ENCODE data around the gene EIF2B5. TPM values are rescaled to one million over a fixed set of nuclear protein-coding genes. Genes with fewer than 3 reads are reported as not detected.

The EIF2B5 gene
- total RNA-seq, 2 experiments from 2014 or later = 41.1 to 56.7 TPM

DNA sequence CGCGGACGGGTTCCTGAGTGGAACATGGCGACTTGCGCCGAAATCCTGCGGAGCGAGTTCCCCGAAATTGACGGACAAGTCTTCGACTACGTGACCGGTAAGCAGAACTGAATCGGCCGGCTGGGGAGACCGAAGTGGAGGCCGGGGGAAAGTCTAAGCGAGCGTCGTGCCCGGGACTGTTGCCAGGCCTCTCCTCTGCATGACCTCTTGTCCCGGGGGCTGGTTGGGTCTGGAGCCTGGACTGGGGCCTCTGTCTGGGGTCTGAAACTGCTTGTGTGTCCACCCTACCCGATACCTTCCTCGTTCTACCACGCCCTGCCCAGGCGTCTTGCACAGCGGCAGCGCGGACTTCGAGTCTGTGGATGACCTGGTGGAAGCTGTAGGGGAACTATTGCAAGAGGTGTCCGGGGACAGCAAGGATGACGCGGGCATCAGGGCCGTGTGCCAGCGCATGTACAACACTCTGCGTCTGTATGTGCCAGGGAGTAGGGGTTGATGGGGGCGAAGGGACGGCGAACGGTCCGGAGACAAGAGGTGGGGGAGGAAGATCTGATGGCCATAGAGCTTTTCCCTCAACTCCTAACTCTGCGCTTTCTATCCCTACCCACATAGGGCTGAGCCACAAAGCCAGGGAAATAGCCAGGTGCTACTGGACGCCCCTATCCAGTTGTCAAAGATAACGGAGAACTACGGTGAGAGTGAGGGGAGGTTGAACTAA lies 51.2 kb downstream of the EIF2B5 start, which contains the start of gene ABCF3:
Gene ABCF3, plus strand, starts transcription at position 16 of the 718 bp plus-strand sequence. Its CDS starts 9 bp downstream, at position 25.
- H3K27ac ChIP-seq (ENCODE audit: low read depth, low read length, poor library complexity, severe bottlenecking) = peak within 1 kb of the TSS; percentile 43
- TF ChIP-seq, protein P1, sequence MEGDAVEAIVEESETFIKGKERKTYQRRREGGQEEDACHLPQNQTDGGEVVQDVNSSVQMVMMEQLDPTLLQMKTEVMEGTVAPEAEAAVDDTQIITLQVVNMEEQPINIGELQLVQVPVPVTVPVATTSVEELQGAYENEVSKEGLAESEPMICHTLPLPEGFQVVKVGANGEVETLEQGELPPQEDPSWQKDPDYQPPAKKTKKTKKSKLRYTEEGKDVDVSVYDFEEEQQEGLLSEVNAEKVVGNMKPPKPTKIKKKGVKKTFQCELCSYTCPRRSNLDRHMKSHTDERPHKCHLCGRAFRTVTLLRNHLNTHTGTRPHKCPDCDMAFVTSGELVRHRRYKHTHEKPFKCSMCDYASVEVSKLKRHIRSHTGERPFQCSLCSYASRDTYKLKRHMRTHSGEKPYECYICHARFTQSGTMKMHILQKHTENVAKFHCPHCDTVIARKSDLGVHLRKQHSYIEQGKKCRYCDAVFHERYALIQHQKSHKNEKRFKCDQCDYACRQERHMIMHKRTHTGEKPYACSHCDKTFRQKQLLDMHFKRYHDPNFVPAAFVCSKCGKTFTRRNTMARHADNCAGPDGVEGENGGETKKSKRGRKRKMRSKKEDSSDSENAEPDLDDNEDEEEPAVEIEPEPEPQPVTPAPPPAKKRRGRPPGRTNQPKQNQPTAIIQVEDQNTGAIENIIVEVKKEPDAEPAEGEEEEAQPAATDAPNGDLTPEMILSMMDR (conservative IDR thresholded peaks at IDR 0.05; ENCODE audit: low read length) = no peak
- TF ChIP-seq EZH2phosphoT487 (IDR thresholded peaks at IDR 0.05; ENCODE audit: borderline replicate concordance, low read depth, low read length) = no peak
- peak; percentile 28 for DNase-seq (ENCODE audit: low spot score)
- peak within 1 kb of the TSS; percentile 97 for H3K4me3 ChIP-seq (ENCODE audit: low read depth, low read length, poor library complexity, severe bottlenecking)
- H3K9me2 ChIP-seq (ENCODE audit: insufficient read depth, low read length) = no peaks in the 10 kb centered on the region
- H3K36me3 ChIP-seq (ENCODE audit: insufficient read depth, low read length) = peaks cover 73% of the 10 kb centered on the region
- peak within 1 kb of the TSS; percentile 75 for H2AFZ ChIP-seq (ENCODE audit: low read length)
- H3K79me2 ChIP-seq (ENCODE audit: insufficient read depth, low read depth, low read length) = peaks cover 23% of the 10 kb centered on the region
- H3K9me3 ChIP-seq (ENCODE audit: low read length) = no peaks in the 10 kb centered on the region
- POLR2A ChIA-PET = interaction anchor here (0.6 to 2.5 kb wide), 10 partner anchors 8 to 113 kb away, joined by 3 to 20 read pairs (median 4); partner anchors contain the start of gene DVL3
- peak within 1 kb of the TSS; percentile 88 for H3K4me2 ChIP-seq (ENCODE audit: low read length)
- BruUV-seq (replicated peaks) = no TSS peak
- peaks cover 7% of the 10 kb centered on the region; the same call in 1 of the 2 replicates for H4K20me1 ChIP-seq (ENCODE audit: insufficient read depth, low read length)
- peaks cover 16% of the 10 kb centered on the region for H3K4me1 ChIP-seq (ENCODE audit: insufficient read depth, low read length, poor library complexity, severe bottlenecking)
- intact Hi-C loops (cut with micrococcal nuclease; ENCODE audit: unreplicated experiment) = loop anchor here (2.0 to 5.0 kb wide), 2 partner anchors 52 to 61 kb away; partner anchors contain the start of genes ALG3, EEF1AKMT4 and EIF2B5
- CTCF ChIA-PET (ENCODE audit: unreplicated experiment) = interaction anchor here (0.6 kb wide), 1 partner anchor 77 kb away, joined by 5 read pairs; no protein-coding TSS in a partner anchor

DNA sequence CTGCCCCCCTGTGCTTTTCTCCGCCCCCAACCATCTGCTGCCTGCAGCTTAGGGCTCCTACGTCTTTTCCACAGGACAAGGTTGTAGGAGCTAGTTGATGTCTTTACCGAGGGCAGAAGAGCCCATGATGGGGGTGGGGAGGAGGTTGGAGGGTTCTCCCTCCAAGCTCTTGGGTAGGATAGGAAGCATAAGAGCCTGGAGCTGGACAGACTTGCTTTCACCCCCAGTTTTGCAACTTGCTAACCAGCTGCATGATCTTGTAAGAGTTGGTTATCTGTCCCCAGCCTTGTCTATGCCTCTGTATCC lies 51.7 kb downstream of the EIF2B5 start:
- Histone ChIP-seq H2AFZ (ENCODE audit: low read length) (no peak overlapping the region), H3K36me3 (ENCODE audit: insufficient read depth, low read length) (peaks cover 73% of the 10 kb centered on the region), H3K4me1 (ENCODE audit: insufficient read depth, low read length, poor library complexity, severe bottlenecking) (peaks cover 16% of the 10 kb centered on the region), H3K9me3 (ENCODE audit: low read length) (no peaks in the 10 kb centered on the region), H3K4me3 (ENCODE audit: low read depth, low read length, poor library complexity, severe bottlenecking) (peak overlapping the region; percentile 97), H3K9me2 (ENCODE audit: insufficient read depth, low read length) (no peaks in the 10 kb centered on the region), H3K79me2 (ENCODE audit: insufficient read depth, low read depth, low read length) (peaks cover 23% of the 10 kb centered on the region), H3K27ac (ENCODE audit: low read depth, low read length, poor library complexity, severe bottlenecking) (no peak overlapping the region), H3K4me2 (ENCODE audit: low read length) (peak overlapping the region; percentile 88), H4K20me1 (ENCODE audit: insufficient read depth, low read length) (peaks cover 7% of the 10 kb centered on the region; the same call in 1 of the 2 replicates)
- DNase-seq (ENCODE audit: low spot score) = no peak
- BruUV-seq (replicated peaks) = TSS peak; percentile 39
- ChIA-PET CTCF (ENCODE audit: unreplicated experiment) (interaction anchor here (0.6 kb wide), 1 partner anchor 77 kb away, joined by 5 read pairs; no protein-coding TSS in a partner anchor), POLR2A (interaction anchor here (0.8 to 2.5 kb wide), 5 partner anchors 8 to 100 kb away, joined by 3 to 20 read pairs (median 3); partner anchors contain the start of gene DVL3)
- TF ChIP-seq, protein P1 (conservative IDR thresholded peaks at IDR 0.05; ENCODE audit: low read length) = no peak
- no peak for TF ChIP-seq EZH2phosphoT487 (IDR thresholded peaks at IDR 0.05; ENCODE audit: borderline replicate concordance, low read depth, low read length)
- intact Hi-C loops (cut with micrococcal nuclease; ENCODE audit: unreplicated experiment) = loop anchor here (2.0 to 5.0 kb wide), 2 partner anchors 52 to 60 kb away; partner anchors contain the start of genes ALG3, EEF1AKMT4 and EIF2B5

Measured in OCI-LY7 (cell line).